WTC11 (cell line): ENCODE data around the gene VEGFA.

Experiments
- CREM ChIP-seq: sonication (generic); formaldehyde crosslinking; IDR thresholded peaks from 2 replicates; pipeline ENCODE4 v1.8.1; 2022; ENCODE audit warnings: mild to moderate bottlenecking, missing genetic modification reagents, moderate library complexity
- CTCF ChIP-seq: fragments of 200-600 bp; IDR thresholded peaks from 2 replicates; pipeline ENCODE4 v1.8.0; 2022; ENCODE audit warnings: antibody characterized with exemption
- ESRRA ChIP-seq: sonication (generic); formaldehyde crosslinking; IDR thresholded peaks from 2 replicates; pipeline ENCODE4 v1.8.1; 2022; ENCODE audit warnings: mild to moderate bottlenecking, missing genetic modification reagents, borderline replicate concordance
- ETV6 ChIP-seq: sonication (generic); formaldehyde crosslinking; IDR thresholded peaks from 2 replicates; pipeline ENCODE4 v1.8.1; 2022; ENCODE audit warnings: mild to moderate bottlenecking, missing genetic modification reagents
- GABPB1 ChIP-seq: sonication (generic); formaldehyde crosslinking; IDR thresholded peaks from 2 replicates; pipeline ENCODE4 v1.8.1; 2023; ENCODE audit warnings: mild to moderate bottlenecking, missing genetic modification reagents
- MXD4 ChIP-seq: fragments of 250-450 bp; sonication (Bioruptor Pico); IDR thresholded peaks from 2 replicates; pipeline ENCODE4 v1.8.0; 2021; ENCODE audit warnings: mild to moderate bottlenecking, moderate library complexity, borderline replicate concordance
- ZBTB43 ChIP-seq: sonication (generic); formaldehyde crosslinking; IDR thresholded peaks from 2 replicates; pipeline ENCODE4 v1.8.1; 2023; ENCODE audit warnings: mild to moderate bottlenecking, missing genetic modification reagents
- ZSCAN18 ChIP-seq: fragments of 250-450 bp; sonication (Bioruptor Pico); IDR thresholded peaks from 2 replicates; pipeline ENCODE4 v2.1.2; 2022; ENCODE audit warnings: mild to moderate bottlenecking, moderate library complexity
- TF ChIP-seq, protein P1 (sequence below): sonication (generic); formaldehyde crosslinking; IDR thresholded peaks from 2 replicates; pipeline ENCODE4 v1.8.1; 2023; ENCODE audit warnings: mild to moderate bottlenecking, missing genetic modification reagents, moderate library complexity
- TF ChIP-seq, protein P2 (sequence below): sonication (generic); formaldehyde crosslinking; IDR thresholded peaks from 2 replicates; pipeline ENCODE4 v1.8.1; 2023; ENCODE audit warnings: mild to moderate bottlenecking, missing genetic modification reagents, moderate library complexity
- TF ChIP-seq, protein P3 (sequence below): sonication (generic); formaldehyde crosslinking; IDR thresholded peaks from 2 replicates; pipeline ENCODE4 v1.8.0; 2022; ENCODE audit warnings: mild to moderate bottlenecking, missing genetic modification reagents

DNA sequence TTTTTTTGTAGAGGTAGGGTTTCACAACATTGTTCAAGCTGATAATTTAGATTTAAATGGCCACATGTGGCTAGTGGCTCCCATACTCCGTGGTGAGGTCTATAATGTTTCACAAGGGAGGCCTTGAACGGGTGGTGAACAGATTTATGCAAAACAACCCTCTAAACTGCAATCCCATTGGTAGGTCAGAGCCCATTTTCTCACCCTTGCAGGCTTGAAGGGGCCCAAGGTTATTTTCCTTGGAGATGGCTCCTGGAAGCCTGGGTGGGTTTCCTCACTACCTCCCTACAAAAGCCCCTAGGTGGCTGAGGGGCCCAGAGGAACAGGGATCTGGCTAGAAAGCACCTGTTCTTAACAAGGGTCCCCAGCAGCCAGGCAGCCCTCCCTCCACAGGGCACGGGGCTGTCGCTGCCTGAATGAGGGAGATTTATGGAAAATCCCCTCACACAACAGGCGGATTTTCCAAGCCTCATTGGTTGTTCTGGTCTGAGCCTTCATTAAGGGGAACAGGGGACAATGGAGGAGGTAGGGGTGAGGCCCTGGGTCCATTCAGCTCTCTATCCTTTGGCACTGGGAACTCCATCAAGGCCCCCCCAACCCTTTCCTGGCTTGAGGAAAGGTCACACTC lies 64.6 kb downstream of the VEGFA start:
- no peak for TF ChIP-seq CTCF
- TF ChIP-seq, protein P1, sequence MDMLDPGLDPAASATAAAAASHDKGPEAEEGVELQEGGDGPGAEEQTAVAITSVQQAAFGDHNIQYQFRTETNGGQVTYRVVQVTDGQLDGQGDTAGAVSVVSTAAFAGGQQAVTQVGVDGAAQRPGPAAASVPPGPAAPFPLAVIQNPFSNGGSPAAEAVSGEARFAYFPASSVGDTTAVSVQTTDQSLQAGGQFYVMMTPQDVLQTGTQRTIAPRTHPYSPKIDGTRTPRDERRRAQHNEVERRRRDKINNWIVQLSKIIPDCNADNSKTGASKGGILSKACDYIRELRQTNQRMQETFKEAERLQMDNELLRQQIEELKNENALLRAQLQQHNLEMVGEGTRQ (CRISPR knock-in tag) = no peak
- TF ChIP-seq, protein P2, sequence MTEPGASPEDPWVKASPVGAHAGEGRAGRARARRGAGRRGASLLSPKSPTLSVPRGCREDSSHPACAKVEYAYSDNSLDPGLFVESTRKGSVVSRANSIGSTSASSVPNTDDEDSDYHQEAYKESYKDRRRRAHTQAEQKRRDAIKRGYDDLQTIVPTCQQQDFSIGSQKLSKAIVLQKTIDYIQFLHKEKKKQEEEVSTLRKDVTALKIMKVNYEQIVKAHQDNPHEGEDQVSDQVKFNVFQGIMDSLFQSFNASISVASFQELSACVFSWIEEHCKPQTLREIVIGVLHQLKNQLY = no peak
- TF ChIP-seq ZSCAN18 (CRISPR knock-in tag) = no peak
- TF ChIP-seq GABPB1 (CRISPR knock-in tag) = no peak
- TF ChIP-seq ZBTB43 = no peak
- no peak for TF ChIP-seq ESRRA (CRISPR knock-in tag)
- TF ChIP-seq ETV6 (CRISPR knock-in tag) = no peak
- TF ChIP-seq MXD4 (CRISPR knock-in tag) = no peak
- TF ChIP-seq CREM (CRISPR knock-in tag) = no peak
- TF ChIP-seq, protein P3, sequence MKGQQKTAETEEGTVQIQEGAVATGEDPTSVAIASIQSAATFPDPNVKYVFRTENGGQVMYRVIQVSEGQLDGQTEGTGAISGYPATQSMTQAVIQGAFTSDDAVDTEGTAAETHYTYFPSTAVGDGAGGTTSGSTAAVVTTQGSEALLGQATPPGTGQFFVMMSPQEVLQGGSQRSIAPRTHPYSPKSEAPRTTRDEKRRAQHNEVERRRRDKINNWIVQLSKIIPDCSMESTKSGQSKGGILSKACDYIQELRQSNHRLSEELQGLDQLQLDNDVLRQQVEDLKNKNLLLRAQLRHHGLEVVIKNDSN (CRISPR knock-in tag) = no peak
